Measurements from ENCODE around the gene NOL7. TPM values are rescaled to one million over a fixed set of nuclear protein-coding genes. Genes with fewer than 3 reads are reported as not detected.

The NOL7 gene
- total RNA-seq, 4 donors from 2014 or later: 108 to 187 (median 125) TPM

DNA sequence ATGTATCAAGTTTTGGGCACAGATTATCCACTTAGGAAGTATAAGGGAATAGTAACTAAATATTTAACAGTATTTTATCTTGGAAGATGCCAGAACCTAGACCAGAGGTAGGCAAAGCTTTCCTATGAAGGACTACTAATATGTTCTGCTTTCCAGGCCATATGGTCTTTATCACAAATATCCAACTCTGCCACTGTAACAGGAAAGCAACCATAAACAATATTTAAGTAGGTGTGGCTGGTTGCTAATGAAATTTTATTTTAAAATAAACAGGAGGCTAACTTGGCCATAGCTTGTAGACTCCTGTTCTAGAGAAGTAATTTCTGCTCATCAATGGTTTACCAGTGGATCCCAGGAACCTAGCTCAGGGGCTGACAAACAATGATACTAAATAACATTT lies 39.4 kb downstream of the NOL7 start:
- Histone ChIP-seq H3K27me3 (no peaks in the 10 kb centered on the region), H3K4me1 (peaks cover 0 to 5% (median 0%) of the 10 kb centered on the region in 4 donors), H3K27ac (no peak overlapping the region), H3K9me3 (no peaks in the 10 kb centered on the region), H3K4me3 (no peak overlapping the region), H3K36me3 (peaks cover 0 to 19% (median 0%) of the 10 kb centered on the region in 3 donors)
- no peak for DNase-seq (ENCODE audit: low spot score in 2 of 2)
- TF ChIP-seq POLR2A (IDR thresholded peaks at IDR 0.05) (no peak), EP300 (IDR thresholded peaks at IDR 0.05) (no peak)
- TF ChIP-seq, protein P1, sequence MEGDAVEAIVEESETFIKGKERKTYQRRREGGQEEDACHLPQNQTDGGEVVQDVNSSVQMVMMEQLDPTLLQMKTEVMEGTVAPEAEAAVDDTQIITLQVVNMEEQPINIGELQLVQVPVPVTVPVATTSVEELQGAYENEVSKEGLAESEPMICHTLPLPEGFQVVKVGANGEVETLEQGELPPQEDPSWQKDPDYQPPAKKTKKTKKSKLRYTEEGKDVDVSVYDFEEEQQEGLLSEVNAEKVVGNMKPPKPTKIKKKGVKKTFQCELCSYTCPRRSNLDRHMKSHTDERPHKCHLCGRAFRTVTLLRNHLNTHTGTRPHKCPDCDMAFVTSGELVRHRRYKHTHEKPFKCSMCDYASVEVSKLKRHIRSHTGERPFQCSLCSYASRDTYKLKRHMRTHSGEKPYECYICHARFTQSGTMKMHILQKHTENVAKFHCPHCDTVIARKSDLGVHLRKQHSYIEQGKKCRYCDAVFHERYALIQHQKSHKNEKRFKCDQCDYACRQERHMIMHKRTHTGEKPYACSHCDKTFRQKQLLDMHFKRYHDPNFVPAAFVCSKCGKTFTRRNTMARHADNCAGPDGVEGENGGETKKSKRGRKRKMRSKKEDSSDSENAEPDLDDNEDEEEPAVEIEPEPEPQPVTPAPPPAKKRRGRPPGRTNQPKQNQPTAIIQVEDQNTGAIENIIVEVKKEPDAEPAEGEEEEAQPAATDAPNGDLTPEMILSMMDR (IDR thresholded peaks at IDR 0.05): no peak

DNA sequence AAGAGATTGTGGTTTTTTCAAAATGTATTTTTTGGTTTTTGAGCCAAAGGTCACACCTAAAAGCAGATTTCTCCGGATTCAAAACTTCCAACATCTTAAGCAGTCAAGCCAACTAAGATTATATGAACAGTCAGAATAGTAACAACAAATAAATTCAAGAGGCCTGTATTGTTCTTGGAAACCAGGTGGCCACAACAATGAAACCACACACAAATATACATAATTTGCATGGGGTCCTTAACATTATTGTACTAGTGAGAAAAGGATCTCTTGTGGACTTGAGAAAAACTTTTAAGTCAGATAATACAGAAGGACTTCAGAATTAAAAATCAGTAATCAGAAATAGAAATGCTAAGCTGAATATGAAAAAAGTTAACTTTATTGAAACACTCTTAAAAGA lies 40.6 kb downstream of the NOL7 start:
- TF ChIP-seq EP300 (IDR thresholded peaks at IDR 0.05): no peak
- TF ChIP-seq, protein P1 (IDR thresholded peaks at IDR 0.05): no peak
- TF ChIP-seq POLR2A (IDR thresholded peaks at IDR 0.05): no peak
- WGBS, 2 donors: 74 to 75% methylated on average over 1 of the region's 1 CpG
- Histone ChIP-seq H3K36me3 (peaks cover 0 to 13% (median 0%) of the 10 kb centered on the region in 3 donors), H3K27me3 (no peaks in the 10 kb centered on the region), H3K9me3 (no peaks in the 10 kb centered on the region), H3K4me3 (no peak overlapping the region), H3K4me1 (peaks cover 0 to 7% (median 0%) of the 10 kb centered on the region in 4 donors), H3K27ac (no peak overlapping the region)
- DNase-seq (ENCODE audit: low spot score in 2 of 2): no peak

DNA sequence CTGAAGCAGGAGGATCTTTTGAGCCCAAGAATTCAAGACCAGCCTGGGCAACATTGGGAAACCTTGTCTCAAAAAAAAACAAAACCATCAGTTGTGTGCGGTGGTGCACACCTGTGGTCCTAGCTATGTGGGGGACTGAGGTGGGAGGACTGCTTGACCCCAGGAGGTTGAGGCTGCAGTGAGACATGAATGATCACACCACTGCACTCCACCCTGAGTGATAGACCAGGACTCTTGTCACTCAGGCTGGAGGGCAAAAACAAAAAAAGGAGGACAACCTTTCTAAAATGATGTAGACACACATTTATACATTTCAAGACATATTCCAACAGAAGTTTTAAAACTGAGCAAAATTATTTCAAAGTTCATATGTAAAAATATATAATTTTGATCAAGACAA lies 45.1 kb downstream of the NOL7 start:
- no peak for TF ChIP-seq EP300 (IDR thresholded peaks at IDR 0.05)
- no peak for TF ChIP-seq POLR2A (IDR thresholded peaks at IDR 0.05)
- TF ChIP-seq, protein P1 (IDR thresholded peaks at IDR 0.05): no peak
- 94 to 96% methylated on average over 1 of the region's 1 CpG for whole genome bisulfite sequencing, 2 donors
- no peak overlapping the region for H3K27ac ChIP-seq
- H3K36me3 ChIP-seq: no peaks in the 10 kb centered on the region
- H3K9me3 ChIP-seq: no peaks in the 10 kb centered on the region
- DNase-seq (ENCODE audit: low spot score in 2 of 2): no peak
- no peak overlapping the region for H3K4me3 ChIP-seq
- peaks cover 0 to 18% (median 0%) of the 10 kb centered on the region in 4 donors for H3K4me1 ChIP-seq
- H3K27me3 ChIP-seq: no peaks in the 10 kb centered on the region

DNA sequence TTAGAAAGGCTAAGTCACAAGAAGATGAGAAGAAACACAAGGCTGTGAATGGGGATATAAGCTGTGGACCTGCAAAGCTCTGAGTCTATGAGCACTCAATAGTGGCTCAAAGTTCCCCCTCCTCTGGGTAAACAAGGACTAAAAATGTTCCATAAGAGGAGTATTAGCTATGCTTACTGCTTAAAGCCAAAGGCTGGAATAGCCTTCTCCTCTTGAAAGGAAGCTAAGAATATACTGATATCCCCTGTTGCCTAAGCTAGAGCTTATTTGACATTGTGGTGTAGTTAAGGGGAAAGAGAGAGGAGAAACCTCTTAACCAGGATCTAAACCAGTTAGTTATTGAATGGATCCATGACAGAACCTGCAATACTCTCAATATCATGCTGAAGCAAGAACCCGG lies 45.8 kb downstream of the NOL7 start:
- WGBS, 2 donors: 97 to 98% methylated on average over 1 of the region's 1 CpG
- H3K27ac ChIP-seq: no peak overlapping the region
- H3K27me3 ChIP-seq: no peaks in the 10 kb centered on the region
- H3K9me3 ChIP-seq: no peaks in the 10 kb centered on the region
- no peak for TF ChIP-seq EP300 (IDR thresholded peaks at IDR 0.05)
- TF ChIP-seq, protein P1 (IDR thresholded peaks at IDR 0.05): no peak
- TF ChIP-seq POLR2A (IDR thresholded peaks at IDR 0.05): no peak
- no peak for DNase-seq (ENCODE audit: low spot score in 2 of 2)
- H3K4me1 ChIP-seq: peaks cover 0 to 18% (median 0%) of the 10 kb centered on the region in 4 donors
- no peak overlapping the region for H3K4me3 ChIP-seq
- no peaks in the 10 kb centered on the region for H3K36me3 ChIP-seq

DNA sequence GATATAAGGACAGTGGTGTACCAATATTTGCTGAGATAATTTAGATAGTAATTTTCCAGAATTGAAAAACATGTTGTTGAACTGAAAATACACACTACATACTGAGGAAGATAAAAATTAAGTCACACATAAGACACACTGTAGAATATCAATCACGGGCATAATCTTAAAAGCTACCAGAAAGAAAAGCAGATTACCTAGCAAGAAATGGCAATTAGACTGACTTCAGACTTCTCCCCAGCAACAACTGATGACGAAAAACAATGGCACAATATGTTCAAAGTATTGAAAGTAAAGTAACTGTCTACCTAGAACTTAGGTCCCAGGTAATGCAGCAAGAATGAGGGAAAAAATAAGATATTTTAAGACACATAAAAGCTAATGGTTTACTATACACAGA lies 46.5 kb downstream of the NOL7 start:
- Histone ChIP-seq H3K9me3 (no peaks in the 10 kb centered on the region), H3K27ac (no peak overlapping the region), H3K4me1 (peaks cover 0 to 18% (median 0%) of the 10 kb centered on the region in 4 donors), H3K36me3 (no peaks in the 10 kb centered on the region), H3K4me3 (no peak overlapping the region), H3K27me3 (no peaks in the 10 kb centered on the region)
- 76 to 97% methylated on average over 2 of the region's 2 CpGs for WGBS, 2 donors
- no peak for DNase-seq (ENCODE audit: low spot score in 2 of 2)
- TF ChIP-seq, protein P1 (IDR thresholded peaks at IDR 0.05): no peak
- TF ChIP-seq EP300 (IDR thresholded peaks at IDR 0.05) (no peak), POLR2A (IDR thresholded peaks at IDR 0.05) (no peak)
